ENCODE measurements around the gene ZNF236. TPM values are rescaled to one million over a fixed set of nuclear protein-coding genes. Genes with fewer than 3 reads are reported as not detected.
"Not testable (repeated sequence)": the region's sequence is repeated elsewhere in the genome, so short reads cannot be mapped to it uniquely, and the experiment has no call there.

Gene ZNF236
- total RNA-seq, 6 experiments from 2014 or later, result 6.3 to 10.4 (median 8.1) TPM

DNA sequence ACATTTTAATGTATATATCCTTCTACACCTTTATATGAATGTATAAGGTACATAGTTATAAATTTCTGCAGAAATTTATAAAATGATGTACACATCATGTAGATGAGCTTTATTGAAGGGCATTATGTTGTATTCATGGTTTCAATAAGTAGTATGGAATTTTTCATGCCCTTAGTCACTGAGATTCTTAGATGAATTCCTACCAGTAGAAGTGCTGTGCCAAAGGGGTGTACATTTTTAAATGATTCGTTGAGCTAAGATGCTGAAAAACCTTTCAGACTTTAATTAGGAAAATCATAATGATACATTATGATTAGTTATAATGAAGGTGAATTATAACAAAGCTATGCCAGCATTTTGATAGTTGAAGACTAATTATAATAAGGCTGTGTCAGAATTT lies 115.2 kb downstream of the ZNF236 start:
- peak; percentile 34 for DNase-seq
- TF ChIP-seq, protein P1, sequence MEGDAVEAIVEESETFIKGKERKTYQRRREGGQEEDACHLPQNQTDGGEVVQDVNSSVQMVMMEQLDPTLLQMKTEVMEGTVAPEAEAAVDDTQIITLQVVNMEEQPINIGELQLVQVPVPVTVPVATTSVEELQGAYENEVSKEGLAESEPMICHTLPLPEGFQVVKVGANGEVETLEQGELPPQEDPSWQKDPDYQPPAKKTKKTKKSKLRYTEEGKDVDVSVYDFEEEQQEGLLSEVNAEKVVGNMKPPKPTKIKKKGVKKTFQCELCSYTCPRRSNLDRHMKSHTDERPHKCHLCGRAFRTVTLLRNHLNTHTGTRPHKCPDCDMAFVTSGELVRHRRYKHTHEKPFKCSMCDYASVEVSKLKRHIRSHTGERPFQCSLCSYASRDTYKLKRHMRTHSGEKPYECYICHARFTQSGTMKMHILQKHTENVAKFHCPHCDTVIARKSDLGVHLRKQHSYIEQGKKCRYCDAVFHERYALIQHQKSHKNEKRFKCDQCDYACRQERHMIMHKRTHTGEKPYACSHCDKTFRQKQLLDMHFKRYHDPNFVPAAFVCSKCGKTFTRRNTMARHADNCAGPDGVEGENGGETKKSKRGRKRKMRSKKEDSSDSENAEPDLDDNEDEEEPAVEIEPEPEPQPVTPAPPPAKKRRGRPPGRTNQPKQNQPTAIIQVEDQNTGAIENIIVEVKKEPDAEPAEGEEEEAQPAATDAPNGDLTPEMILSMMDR (IDR thresholded peaks at IDR 0.05), result peak; percentile 65
- peaks cover 13% of the 10 kb centered on the region; the same call in 1 of the 2 replicates for H3K36me3 Mint-ChIP-seq (ENCODE audit: low read depth)
- H3K27me3 Mint-ChIP-seq (ENCODE audit: insufficient read depth), result no peaks in the 10 kb centered on the region
- H3K27ac Mint-ChIP-seq, result no peak overlapping the region
- H3K4me1 Mint-ChIP-seq (ENCODE audit: low read depth), result peaks cover 1% of the 10 kb centered on the region; the same call in 1 of the 2 replicates
- H3K9me3 Mint-ChIP-seq, result no peaks in the 10 kb centered on the region
- no peak overlapping the region for H3K4me3 Mint-ChIP-seq

- no peaks in the 10 kb centered on the region for H3K27me3 Mint-ChIP-seq (ENCODE audit: insufficient read depth)
- H3K36me3 Mint-ChIP-seq (ENCODE audit: low read depth), result peaks cover 13% of the 10 kb centered on the region; the same call in 1 of the 2 replicates
- no peaks in the 10 kb centered on the region for H3K4me1 Mint-ChIP-seq (ENCODE audit: low read depth)
- no peaks in the 10 kb centered on the region for H3K9me3 Mint-ChIP-seq
- DNase-seq, result no peak
- no peak overlapping the region for H3K27ac Mint-ChIP-seq
- H3K4me3 Mint-ChIP-seq, result no peak overlapping the region
- TF ChIP-seq, protein P1 (IDR thresholded peaks at IDR 0.05), result no peak
Measured at GRCh38 chr18:76938619-76939018, 116.3 kb downstream of the ZNF236 start.

DNA sequence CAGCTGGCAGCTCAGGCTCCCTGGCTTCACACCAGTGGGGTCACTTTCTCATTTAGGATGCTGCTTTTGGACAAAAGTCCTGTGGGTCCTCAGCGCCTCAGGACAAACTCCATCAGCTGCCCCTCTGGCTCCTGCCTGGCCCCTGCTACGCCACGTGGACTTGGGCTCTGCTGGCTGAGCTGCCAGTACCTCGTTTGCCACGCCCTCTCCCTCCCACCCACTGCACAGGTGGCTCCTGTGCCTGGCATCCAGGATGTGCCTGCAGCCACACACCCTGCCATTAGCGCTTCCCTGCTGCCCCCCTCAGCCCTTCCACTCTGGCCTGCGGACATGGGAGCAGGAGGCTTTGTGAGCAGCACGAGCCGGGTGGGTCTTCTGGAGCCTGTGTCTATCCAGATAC lies 118.9 kb downstream of the ZNF236 start:
- DNase-seq, result no peak
- H3K4me1 Mint-ChIP-seq (ENCODE audit: low read depth), result no peaks in the 10 kb centered on the region
- H3K27ac Mint-ChIP-seq, result no peak overlapping the region
- TF ChIP-seq, protein P1 (IDR thresholded peaks at IDR 0.05), result no peak
- no peak overlapping the region for H3K4me3 Mint-ChIP-seq
- no peaks in the 10 kb centered on the region for H3K9me3 Mint-ChIP-seq
- H3K36me3 Mint-ChIP-seq (ENCODE audit: low read depth), result peaks cover 8% of the 10 kb centered on the region; the same call in 1 of the 2 replicates
- no peaks in the 10 kb centered on the region for H3K27me3 Mint-ChIP-seq (ENCODE audit: insufficient read depth)

DNA sequence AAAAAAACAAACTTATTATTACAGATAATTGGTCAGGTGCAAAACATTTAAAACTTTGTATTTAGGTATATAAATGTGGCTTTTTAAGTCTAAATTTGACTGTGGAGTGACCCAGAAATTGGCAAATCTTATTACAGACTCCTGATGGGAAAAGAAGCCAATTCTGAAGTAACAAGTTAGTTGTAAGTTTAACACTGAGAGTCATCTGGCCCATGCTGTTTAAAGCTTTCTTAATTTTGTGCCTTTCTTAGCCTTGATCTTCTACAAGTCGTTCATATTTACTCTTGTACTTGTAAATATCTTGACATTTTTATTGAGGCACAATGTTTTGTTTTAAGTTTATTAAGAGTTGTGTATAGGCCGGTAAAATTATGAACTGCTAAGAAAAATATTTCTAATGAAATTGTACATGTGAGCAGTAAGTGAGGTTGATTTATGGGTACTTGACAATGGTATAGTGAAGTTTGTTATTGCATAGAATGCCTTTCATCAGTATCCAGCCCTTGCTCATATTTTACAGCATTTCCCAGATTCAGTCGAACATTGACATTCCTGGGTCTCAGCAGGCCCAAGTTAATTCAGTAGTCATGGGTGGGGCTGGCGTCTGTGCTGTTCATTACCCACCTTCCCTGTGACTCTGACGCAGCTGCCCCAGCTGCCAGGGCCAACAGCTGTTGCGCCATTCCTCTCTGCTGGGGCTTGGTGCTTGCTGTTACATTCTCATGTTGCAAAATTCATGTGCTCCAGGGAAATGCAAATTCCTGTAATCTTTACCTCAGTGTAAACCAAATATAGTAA lies 121.4 kb downstream of the ZNF236 start:
- no peaks in the 10 kb centered on the region for H3K27me3 Mint-ChIP-seq (ENCODE audit: insufficient read depth)
- H3K4me1 Mint-ChIP-seq (ENCODE audit: low read depth), result no peaks in the 10 kb centered on the region
- 0 out of 2 replicates have a peak, but pooled peaks cover 10% of the 10 kb centered on the region for H3K36me3 Mint-ChIP-seq (ENCODE audit: low read depth)
- no peak for DNase-seq
- no peak overlapping the region for H3K4me3 Mint-ChIP-seq
- TF ChIP-seq, protein P1 (IDR thresholded peaks at IDR 0.05), result no peak
- no peak overlapping the region for H3K27ac Mint-ChIP-seq
- no peaks in the 10 kb centered on the region for H3K9me3 Mint-ChIP-seq

- not testable (repeated sequence) for H3K4me3 Mint-ChIP-seq; H3K27ac Mint-ChIP-seq; H3K9me3 Mint-ChIP-seq; H3K27me3 Mint-ChIP-seq (ENCODE audit: insufficient read depth); DNase-seq; H3K36me3 Mint-ChIP-seq (ENCODE audit: low read depth); H3K4me1 Mint-ChIP-seq (ENCODE audit: low read depth)
Measured at GRCh38 chr18:76944346-76944745, 122.0 kb downstream of the ZNF236 start.

GRCh38 chr18:76948345-76948744 lies 126.0 kb downstream of the ZNF236 start:
- no peak overlapping the region for H3K4me3 Mint-ChIP-seq
- TF ChIP-seq, protein P1 (IDR thresholded peaks at IDR 0.05), result no peak
- no peaks in the 10 kb centered on the region for H3K9me3 Mint-ChIP-seq
- no peaks in the 10 kb centered on the region for H3K27me3 Mint-ChIP-seq (ENCODE audit: insufficient read depth)
- no peaks in the 10 kb centered on the region for H3K4me1 Mint-ChIP-seq (ENCODE audit: low read depth)
- H3K36me3 Mint-ChIP-seq (ENCODE audit: low read depth), result peaks cover 17% of the 10 kb centered on the region; the same call in 1 of the 2 replicates
- no peak overlapping the region for H3K27ac Mint-ChIP-seq
- DNase-seq, result no peak
